Esophagus squamous epithelium (tissue), 4 donors: ENCODE results near the gene CYP2W1.

Source experiments
- CTCF ChIP-seq, 6 experiments: fragments of 450-650 bp in 4 of 6; fragments of 200-600 bp in 2 of 6; sonication (generic) in 2 of 6; IDR thresholded peaks; one replicate each; pipeline ENCODE4 v1.5.1; 2016 to 2019; ENCODE audit warnings: antibody characterized with exemption in 6 of 6, mild to moderate bottlenecking in 4 of 6, moderate library complexity in 4 of 6
- POLR2A ChIP-seq, 4 donors: fragments of 450-650 bp; IDR thresholded peaks; one replicate each; pipeline ENCODE4 v1.6.1; 2017; ENCODE audit warnings: antibody characterized with exemption in 4 of 4, mild to moderate bottlenecking in 4 of 4, moderate library complexity in 3 of 4

- no peak for TF ChIP-seq CTCF (IDR thresholded peaks at IDR 0.05)
- TF ChIP-seq POLR2A (IDR thresholded peaks at IDR 0.05): no peak
Measured at GRCh38 chr7:946256-946996, 36.6 kb upstream of the CYP2W1 start.
